Measurements from ENCODE around the gene PLAAT4. TPM values are rescaled to one million over a fixed set of nuclear protein-coding genes. Genes with fewer than 3 reads are reported as not detected.

Gene PLAAT4
- 13.2 and 23.2 TPM in 2 replicates for total RNA-seq

GRCh38 chr11:63536669-63537292 is at the start of gene PLAAT4:
PLAAT4 (plus strand) TSS chr11:63536808; CDS start chr11:63536869, 61 bp downstream.

GRCh38 chr11:63490551-63491239 is 45.9 kb upstream of the PLAAT4 start, which contains the start of gene PLAAT5:
PLAAT5 (minus strand) TSS chr11:63491167; CDS start chr11:63491034, 133 bp downstream.

GRCh38 chr11:63505857-63506528 is 30.6 kb upstream of the PLAAT4 start, which contains the start of gene LGALS12:
LGALS12 (plus strand) TSS chr11:63506084; CDS start chr11:63506459, 375 bp downstream.

GRCh38 chr11:63563201-63564055 is 26.8 kb downstream of the PLAAT4 start, which contains the start of gene PLAAT2:
PLAAT2 (minus strand) TSS chr11:63563379; CDS start chr11:63563324, 55 bp downstream.

Other genes with a start within 250 kb of the PLAAT4 start
- gene SLC22A9, start 167.0 kb upstream of the PLAAT4 start, total RNA-seq, result not detected in 2 replicates
- 0.17 TPM in 1 of 2 replicates, not detected in the other for gene PLAAT5, start 45.6 kb upstream of the PLAAT4 start, total RNA-seq
- gene LGALS12, start 30.7 kb upstream of the PLAAT4 start, total RNA-seq, result not detected in 2 replicates
- gene PLAAT2, start 26.6 kb downstream of the PLAAT4 start, total RNA-seq, result not detected in 2 replicates
- 11.6 and 12.4 TPM in 2 replicates for gene PLAAT3, start 77.6 kb downstream of the PLAAT4 start, total RNA-seq
- 169 and 178 TPM in 2 replicates for gene ATL3, start 134.6 kb downstream of the PLAAT4 start, total RNA-seq
- 96.1 and 102 TPM in 2 replicates for gene RTN3, start 144.7 kb downstream of the PLAAT4 start, total RNA-seq
- 17.9 and 37.7 TPM in 2 replicates for gene ZFTA, start 232.0 kb downstream of the PLAAT4 start, total RNA-seq

Measured in smooth muscle cell of trachea (primary cell).